Caco-2 (cell line): ENCODE data around the gene MT1M. TPM values are rescaled to one million over a fixed set of nuclear protein-coding genes. Genes with fewer than 3 reads are reported as not detected.
"Not testable (repeated sequence)": the region's sequence is repeated elsewhere in the genome, so short reads cannot be mapped to it uniquely, and the experiment has no call there.

Experiments
- BruUV-seq: library from RNA; stranded (reverse); fragments of 400-500 nt; replicated peaks from 2 replicates; lab custom pipeline; 2021; lab: Mats Ljungman, UMichigan
- CTCF ChIA-PET: fragments of 300-600 bp; sonication (Branson Sonifier 250); formaldehyde crosslinking; loops from one replicate; lab custom pipeline; 2022; ENCODE audit warnings: antibody characterized with exemption; lab: Charles Lee
- POLR2A ChIA-PET: fragments of 300-600 bp; sonication (Branson Sonifier 250); formaldehyde crosslinking; loops from one replicate; lab custom pipeline; 2022; ENCODE audit warnings: antibody characterized with exemption; lab: Charles Lee
- DNase-seq, 2 experiments: peaks; one replicate each; pipeline versions ENCODE4 v3.0.0 to v3.0.0-alpha.2; 2020 to 2022
- H3K27me3 ChIP-seq: replicated peaks from 2 replicates; pipeline ENCODE4 v1.6.0; 2011; ENCODE audit warnings: low read length; ENCODE audit not compliant: control insufficient read depth, insufficient read depth
- H3K36me3 ChIP-seq: 2 replicates; pipeline ENCODE4 v1.5.1; 2011; ENCODE audit warnings: low read length; ENCODE audit not compliant: control insufficient read depth, insufficient read depth
- H3K4me1 ChIP-seq: fragments of 250-450 bp; sonication (Bioruptor Pico); 2 replicates; pipeline ENCODE4 v1.5.1; 2020; ENCODE audit warnings: mild to moderate bottlenecking
- H3K4me3 ChIP-seq: 2 replicates; pipeline ENCODE4 v1.5.1; 2011; ENCODE audit warnings: low read depth, mild to moderate bottlenecking, control low read depth, low read length
- H3K9me3 ChIP-seq: fragments of 250-450 bp; sonication (Bioruptor Pico); 2 replicates; pipeline ENCODE4 v1.5.1; 2020; ENCODE audit warnings: mild to moderate bottlenecking, moderate library complexity
- H3K27ac Mint-ChIP-seq: one replicate; pipeline ENCODE4 v1.8.0; 2022; ENCODE audit warnings: mixed read lengths; ENCODE audit not compliant: unreplicated experiment
- H3K27me3 Mint-ChIP-seq: one replicate; pipeline ENCODE4 v1.8.0; 2022; ENCODE audit warnings: mixed read lengths; ENCODE audit not compliant: insufficient read depth, unreplicated experiment
- H3K36me3 Mint-ChIP-seq: one replicate; pipeline ENCODE4 v1.8.0; 2022; ENCODE audit warnings: mild to moderate bottlenecking, mixed read lengths; ENCODE audit not compliant: insufficient read depth, unreplicated experiment
- H3K4me1 Mint-ChIP-seq: one replicate; pipeline ENCODE4 v1.8.0; 2022; ENCODE audit warnings: low read depth, mixed read lengths; ENCODE audit not compliant: unreplicated experiment
- H3K4me3 Mint-ChIP-seq: one replicate; pipeline ENCODE4 v1.8.0; 2022; ENCODE audit warnings: mild to moderate bottlenecking, moderate library complexity, mixed read lengths; ENCODE audit not compliant: unreplicated experiment
- H3K9me3 Mint-ChIP-seq: one replicate; pipeline ENCODE4 v1.8.0; 2022; ENCODE audit warnings: mixed read lengths; ENCODE audit not compliant: unreplicated experiment
- CTCF ChIP-seq, 2 experiments: fragments of 200-600 bp in 1 of 2; IDR thresholded peaks; 1 replicate in 1 of 2; 2 replicates in 1 of 2; pipeline versions ENCODE4 v1.5.1 to v1.8.0; 2011 to 2022; ENCODE audit warnings: antibody characterized with exemption in 1 of 2, control low read depth in 1 of 2, inconsistent platforms in 1 of 2, low read depth in 1 of 2, low read length in 1 of 2, mild to moderate bottlenecking in 1 of 2, moderate library complexity in 1 of 2; ENCODE audit not compliant: insufficient read depth in 1 of 2, severe bottlenecking in 1 of 2, unreplicated experiment in 1 of 2
- intact Hi-C: fragments of 100-400 bp; cut with micrococcal nuclease; formaldehyde crosslinking; loops from one replicate; pipeline ENCODE4 v1.10.0; 2022; ENCODE audit not compliant: unreplicated experiment
- total RNA-seq: library from RNA; stranded (reverse); gene quantifications from 2 replicates; pipeline ENCODE4 v1.2.3, GENCODE V29; 2022

Gene MT1M
- total RNA-seq, 1 experiment from 2014 or later = not detected

GRCh38 chr16:56662357-56663354 lies 30.2 kb downstream of the MT1M start:
- H3K9me3 ChIP-seq = no peaks in the 10 kb centered on the region
- H3K9me3 Mint-ChIP-seq = no peaks in the 10 kb centered on the region
- H3K27me3 Mint-ChIP-seq = peaks cover 35% of the 10 kb centered on the region
- intact Hi-C loops = no loop called here
- BruUV-seq = no TSS peak
- CTCF ChIA-PET = interaction anchor here (1.1 kb wide), 1 partner anchor 62 kb away, joined by 3 read pairs; no protein-coding TSS in a partner anchor
- POLR2A ChIA-PET = no interaction called here
- H3K4me3 Mint-ChIP-seq = no peak overlapping the region
- no peak overlapping the region for H3K4me3 ChIP-seq
- H3K27me3 ChIP-seq = no peaks in the 10 kb centered on the region; the same call in 1 of the 2 replicates
- TF ChIP-seq CTCF (IDR thresholded peaks at IDR 0.05; ENCODE audit: insufficient read depth in 1 of 2, low read depth in 1 of 2, low read length in 1 of 2, severe bottlenecking in 1 of 2, unreplicated experiment in 1 of 2) = no peak
- H3K36me3 Mint-ChIP-seq = no peaks in the 10 kb centered on the region
- no peaks in the 10 kb centered on the region for H3K36me3 ChIP-seq
- no peaks in the 10 kb centered on the region for H3K4me1 Mint-ChIP-seq
- no peak for DNase-seq
- H3K27ac Mint-ChIP-seq = no peak overlapping the region
- H3K4me1 ChIP-seq = peaks cover 8% of the 10 kb centered on the region

DNA sequence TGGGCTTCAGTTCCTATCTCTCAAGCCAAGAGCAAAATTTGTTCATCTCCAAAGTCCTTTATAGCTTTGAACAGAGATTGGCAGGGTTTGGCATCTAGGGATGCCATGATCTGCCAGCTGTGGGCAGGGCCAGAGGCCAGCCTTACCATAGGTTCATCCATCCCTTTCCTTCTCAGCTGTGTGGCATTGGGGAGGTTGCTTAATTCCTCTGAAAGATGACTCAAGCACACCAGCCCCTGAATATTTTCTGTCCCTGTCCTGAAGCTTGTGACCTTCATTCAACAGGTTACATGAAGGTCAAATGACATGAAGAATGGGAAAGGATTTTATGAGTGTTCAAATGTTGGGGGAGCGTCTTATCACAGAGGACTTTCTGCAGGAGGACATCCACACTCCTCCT lies 32.0 kb downstream of the MT1M start:
- H3K4me3 ChIP-seq = no peak overlapping the region
- H3K36me3 ChIP-seq = no peaks in the 10 kb centered on the region
- intact Hi-C loops = no loop called here
- TF ChIP-seq CTCF (IDR thresholded peaks at IDR 0.05; ENCODE audit: insufficient read depth in 1 of 2, low read depth in 1 of 2, low read length in 1 of 2, severe bottlenecking in 1 of 2, unreplicated experiment in 1 of 2) = no peak
- H3K27me3 ChIP-seq = peaks cover 1% of the 10 kb centered on the region; the same call in 1 of the 2 replicates
- Mint-ChIP-seq H3K27ac (no peak overlapping the region), H3K4me1 (no peaks in the 10 kb centered on the region), H3K27me3 (peaks cover 50% of the 10 kb centered on the region), H3K4me3 (no peak overlapping the region), H3K9me3 (no peaks in the 10 kb centered on the region), H3K36me3 (no peaks in the 10 kb centered on the region)
- DNase-seq = no peak
- ChIA-PET POLR2A (no interaction called here), CTCF (no interaction called here)
- BruUV-seq = no TSS peak
- H3K9me3 ChIP-seq = no peaks in the 10 kb centered on the region
- peaks cover 1% of the 10 kb centered on the region for H3K4me1 ChIP-seq

- H3K27me3 ChIP-seq, H3K4me1 ChIP-seq, H3K9me3 Mint-ChIP-seq, H3K4me3 Mint-ChIP-seq, intact Hi-C loops, H3K36me3 Mint-ChIP-seq, DNase-seq, H3K9me3 ChIP-seq, POLR2A ChIA-PET, H3K4me3 ChIP-seq, CTCF ChIA-PET, H3K4me1 Mint-ChIP-seq, BruUV-seq, H3K27ac Mint-ChIP-seq, H3K36me3 ChIP-seq: not testable (repeated sequence)
- peaks cover 50% of the 10 kb centered on the region for H3K27me3 Mint-ChIP-seq
These were observed 33.1 kb downstream of the MT1M start for GRCh38 chr16:56665286-56666261.
